ENCODE measurements around the gene LZTR1.

The LZTR1 gene

GRCh38 chr22:20955548-20955947 is 26.5 kb upstream of the LZTR1 start:
- H3K9ac ChIP-seq (ENCODE audit: low read depth, low read length, poor library complexity): no peak overlapping the region

GRCh38 chr22:20956258-20957101 is 25.6 kb upstream of the LZTR1 start:
- DNase-seq (ENCODE audit: low spot score): no peak
- Histone ChIP-seq H3K27me3 (ENCODE audit: control insufficient read depth in 3 of 3, insufficient read depth in 3 of 3, low read depth in 1 of 3, low read length in 3 of 3) (peaks cover 0 to 24% (median 7%) of the 10 kb centered on the region in 3 experiments), H3K36me3 (replicated peaks in 1 of 2; ENCODE audit: control insufficient read depth in 2 of 2, insufficient read depth in 2 of 2, low read length in 2 of 2) (peaks cover 10 to 33% of the 10 kb centered on the region in 2 donors), H4K91ac (ENCODE audit: low read depth, low read length, poor library complexity) (no peak overlapping the region), H3K4me2 (ENCODE audit: insufficient read depth, low read length, poor library complexity, severe bottlenecking) (peak overlapping the region; percentile 91), H3K9ac (ENCODE audit: low read depth, low read length, poor library complexity) (peak overlapping the region; percentile 18), H2BK12ac (ENCODE audit: low read length) (no peak overlapping the region), H3K14ac (ENCODE audit: low read length) (no peak overlapping the region), H3K23ac (ENCODE audit: low read depth, low read length, poor library complexity) (peak overlapping the region; percentile 98), H3K9me3 (replicated peaks in 1 of 2; ENCODE audit: control insufficient read depth in 2 of 2, insufficient read depth in 1 of 2, low read depth in 1 of 2, low read length in 2 of 2) (peaks cover 0 to 2% of the 10 kb centered on the region in 2 donors), H3K27ac (replicated peaks; ENCODE audit: low read length) (no peak overlapping the region), H2AK5ac (ENCODE audit: low read depth, low read length) (peak overlapping the region; percentile 46), H2BK15ac (ENCODE audit: low read length) (no peak overlapping the region), H3K4ac (ENCODE audit: low read length) (no peak overlapping the region), H3K18ac (ENCODE audit: low read length) (peak overlapping the region; percentile 87), H3K4me3 (ENCODE audit: low read length in 2 of 2) (peak overlapping the region in 1 of 2 donors; percentile 80), H2AFZ (ENCODE audit: low read length) (no peak overlapping the region), H3K79me1 (ENCODE audit: low read depth, low read length) (no peaks in the 10 kb centered on the region), H4K8ac (ENCODE audit: low read depth, low read length) (no peak overlapping the region), H2BK5ac (ENCODE audit: low read length) (no peak overlapping the region), H3K4me1 (ENCODE audit: control insufficient read depth in 2 of 2, insufficient read depth in 1 of 2, low read depth in 1 of 2, low read length in 2 of 2) (peaks cover 0 to 15% of the 10 kb centered on the region in 2 donors), H2BK120ac (ENCODE audit: low read depth, low read length) (no peak overlapping the region)
- no CpG with 5 or more reads among the region's 27 CpGs for WGBS, 2 donors (ENCODE audit: extremely low coverage in 2 of 2, insufficient read length in 2 of 2, insufficient replicate concordance in 1 of 2)

More at GRCh38 chr22:20955548-20955947, 26.5 kb upstream of the LZTR1 start:
- Histone ChIP-seq H3K79me1 (ENCODE audit: low read depth, low read length) (no peaks in the 10 kb centered on the region), H3K4ac (ENCODE audit: low read length) (no peak overlapping the region), H3K27ac (replicated peaks; ENCODE audit: low read length) (no peak overlapping the region), H2AFZ (ENCODE audit: low read length) (no peak overlapping the region), H3K23ac (ENCODE audit: low read depth, low read length, poor library complexity) (no peak overlapping the region), H3K14ac (ENCODE audit: low read length) (no peak overlapping the region), H2BK120ac (ENCODE audit: low read depth, low read length) (no peak overlapping the region), H4K91ac (ENCODE audit: low read depth, low read length, poor library complexity) (no peak overlapping the region), H4K8ac (ENCODE audit: low read depth, low read length) (no peak overlapping the region), H2BK15ac (ENCODE audit: low read length) (no peak overlapping the region), H2BK5ac (ENCODE audit: low read length) (no peak overlapping the region), H3K9me3 (replicated peaks in 1 of 2; ENCODE audit: control insufficient read depth in 2 of 2, insufficient read depth in 1 of 2, low read depth in 1 of 2, low read length in 2 of 2) (peaks cover 0 to 2% of the 10 kb centered on the region in 2 donors), H3K4me2 (ENCODE audit: insufficient read depth, low read length, poor library complexity, severe bottlenecking) (no peak overlapping the region), H3K4me3 (ENCODE audit: low read length in 2 of 2) (no peak overlapping the region), H3K27me3 (ENCODE audit: control insufficient read depth in 3 of 3, insufficient read depth in 3 of 3, low read depth in 1 of 3, low read length in 3 of 3) (peaks cover 0 to 24% (median 7%) of the 10 kb centered on the region in 3 experiments), H3K36me3 (replicated peaks in 1 of 2; ENCODE audit: control insufficient read depth in 2 of 2, insufficient read depth in 2 of 2, low read length in 2 of 2) (peaks cover 18 to 42% of the 10 kb centered on the region in 2 donors), H3K4me1 (ENCODE audit: control insufficient read depth in 2 of 2, insufficient read depth in 1 of 2, low read depth in 1 of 2, low read length in 2 of 2) (peaks cover 0 to 15% of the 10 kb centered on the region in 2 donors), H2BK12ac (ENCODE audit: low read length) (no peak overlapping the region), H3K18ac (ENCODE audit: low read length) (no peak overlapping the region), H2AK5ac (ENCODE audit: low read depth, low read length) (no peak overlapping the region)
- no CpG with 5 or more reads among the region's 7 CpGs for WGBS, 2 donors (ENCODE audit: extremely low coverage in 2 of 2, insufficient read length in 2 of 2, insufficient replicate concordance in 1 of 2)
- DNase-seq (ENCODE audit: low spot score): no peak

- peaks cover 10 to 26% of the 10 kb centered on the region in 2 donors for H3K36me3 ChIP-seq (replicated peaks in 1 of 2; ENCODE audit: control insufficient read depth in 2 of 2, insufficient read depth in 2 of 2, low read length in 2 of 2)
- peak overlapping the region; percentile 91 for H3K4me2 ChIP-seq (ENCODE audit: insufficient read depth, low read length, poor library complexity, severe bottlenecking)
- H3K14ac ChIP-seq (ENCODE audit: low read length): peak overlapping the region; percentile 17
- H3K9me3 ChIP-seq (replicated peaks in 1 of 2; ENCODE audit: control insufficient read depth in 2 of 2, insufficient read depth in 1 of 2, low read depth in 1 of 2, low read length in 2 of 2): peaks cover 0 to 2% of the 10 kb centered on the region in 2 donors
- peak overlapping the region; percentile 98 for H3K23ac ChIP-seq (ENCODE audit: low read depth, low read length, poor library complexity)
- peaks cover 0 to 15% of the 10 kb centered on the region in 2 donors for H3K4me1 ChIP-seq (ENCODE audit: control insufficient read depth in 2 of 2, insufficient read depth in 1 of 2, low read depth in 1 of 2, low read length in 2 of 2)
- peak overlapping the region; percentile 49 for H2AFZ ChIP-seq (ENCODE audit: low read length)
- peak overlapping the region; percentile 90 for H3K9ac ChIP-seq (ENCODE audit: low read depth, low read length, poor library complexity)
- peak overlapping the region; percentile 87 for H3K18ac ChIP-seq (ENCODE audit: low read length)
- DNase-seq (ENCODE audit: low spot score): no peak
- no peak overlapping the region for H3K27ac ChIP-seq (replicated peaks; ENCODE audit: low read length)
- peak overlapping the region; percentile 61 for H2BK120ac ChIP-seq (ENCODE audit: low read depth, low read length)
- H2BK15ac ChIP-seq (ENCODE audit: low read length): no peak overlapping the region
- peak overlapping the region; percentile 58 for H2BK12ac ChIP-seq (ENCODE audit: low read length)
- H3K27me3 ChIP-seq (ENCODE audit: control insufficient read depth in 3 of 3, insufficient read depth in 3 of 3, low read depth in 1 of 3, low read length in 3 of 3): peaks cover 0 to 24% (median 7%) of the 10 kb centered on the region in 3 experiments
- peak overlapping the region; percentile 46 for H2AK5ac ChIP-seq (ENCODE audit: low read depth, low read length)
- no peak overlapping the region for H3K4ac ChIP-seq (ENCODE audit: low read length)
- no peaks in the 10 kb centered on the region for H3K79me1 ChIP-seq (ENCODE audit: low read depth, low read length)
- H4K91ac ChIP-seq (ENCODE audit: low read depth, low read length, poor library complexity): no peak overlapping the region
- no CpG with 5 or more reads among the region's 59 CpGs for WGBS, 2 donors (ENCODE audit: extremely low coverage in 2 of 2, insufficient read length in 2 of 2, insufficient replicate concordance in 1 of 2)
- H4K8ac ChIP-seq (ENCODE audit: low read depth, low read length): peak overlapping the region; percentile 82
- H2BK5ac ChIP-seq (ENCODE audit: low read length): peak overlapping the region; percentile 13
- peak overlapping the region in 1 of 2 donors; percentile 80 for H3K4me3 ChIP-seq (ENCODE audit: low read length in 2 of 2)
Observed at GRCh38 chr22:20957102-20957682, 24.9 kb upstream of the LZTR1 start.
